Gastrocnemius medialis (tissue), 4 donors: ENCODE data around the gene DENND2D. TPM values are rescaled to one million over a fixed set of nuclear protein-coding genes. Genes with fewer than 3 reads are reported as not detected.

Source experiments
- ATAC-seq, 2 donors: fragments of 150-250 bp; one replicate each; pipeline ENCODE4 v1.9.1; 2016
- DNase-seq, 2 donors: peaks; one replicate each; pipeline ENCODE4 v3.0.0-alpha.2; 2019
- H3K27ac ChIP-seq, 4 donors: fragments of 200-600 bp; sonication (generic); 1 replicate in 1 of 4; 2 replicates in 3 of 4; pipeline ENCODE4 v1.5.1; 2016 to 2018; ENCODE audit warnings: mild to moderate bottlenecking in 2 of 4, moderate library complexity in 1 of 4
- H3K27me3 ChIP-seq, 3 donors: fragments of 200-600 bp; sonication (generic) in 2 of 3; 1 replicate in 1 of 3; 2 replicates in 2 of 3; pipeline versions ENCODE4 v1.5.1 to v1.6.0; 2016 to 2019; ENCODE audit warnings: mild to moderate bottlenecking in 1 of 3, moderate library complexity in 1 of 3
- H3K36me3 ChIP-seq, 2 donors: fragments of 200-600 bp; sonication (generic) in 1 of 2; one replicate each; pipeline ENCODE4 v1.5.1; 2017 to 2018
- H3K4me1 ChIP-seq, 2 donors: fragments of 200-600 bp; sonication (generic) in 1 of 2; one replicate each; pipeline ENCODE4 v1.5.1; 2016 to 2017; ENCODE audit warnings: mild to moderate bottlenecking in 2 of 2
- H3K4me3 ChIP-seq, 4 donors: fragments of 200-600 bp; sonication (generic) in 3 of 4; 1 replicate in 1 of 4; 2 replicates in 3 of 4; pipeline ENCODE4 v1.5.1; 2016 to 2019; ENCODE audit warnings: mild to moderate bottlenecking in 2 of 4
- H3K9me3 ChIP-seq, 3 donors: fragments of 200-600 bp; sonication (generic) in 2 of 3; 1 replicate in 1 of 3; 2 replicates in 2 of 3; pipeline ENCODE4 v1.5.1; 2016 to 2019
- CTCF ChIP-seq, 5 experiments: fragments of 450-650 bp in 3 of 5; fragments of 200-600 bp in 2 of 5; sonication (generic) in 2 of 5; IDR thresholded peaks in 4 of 5; conservative IDR thresholded peaks in 1 of 5; 1 replicate in 4 of 5; 2 replicates in 1 of 5; pipeline ENCODE4 v1.5.1; 2016 to 2019; ENCODE audit warnings: antibody characterized with exemption in 5 of 5, mild to moderate bottlenecking in 3 of 5, moderate library complexity in 3 of 5
- POLR2A ChIP-seq, 2 donors: fragments of 450-650 bp; IDR thresholded peaks; one replicate each; pipeline ENCODE4 v1.6.1; 2017; ENCODE audit warnings: antibody characterized with exemption in 2 of 2, mild to moderate bottlenecking in 2 of 2, moderate library complexity in 2 of 2
- in situ Hi-C, 4 donors: fragments of 200-750 bp; cut with MboI; loops; one replicate each; pipeline versions ENCODE4 v1.15.0 to v1.8.0; 2017; ENCODE audit warnings: low sequenced_read_pairs in 4 of 4
- intact Hi-C: fragments of 100-400 bp; cut with DNase I; formaldehyde crosslinking; loops from one replicate; pipeline ENCODE4 v1.15.1; 2023; ENCODE audit warnings: low total_unique reads
- total RNA-seq, 4 donors: library from RNA; depleted of rRNA; stranded (reverse); fragments of >200 nt; gene quantifications; one replicate each; pipeline versions ENCODE4 v1.1.0 to v1.2.3, GENCODE V29; 2016

The DENND2D gene
- total RNA-seq, 4 donors from 2014 or later: 0.19 to 1.2 (median 0.88) TPM

DNA sequence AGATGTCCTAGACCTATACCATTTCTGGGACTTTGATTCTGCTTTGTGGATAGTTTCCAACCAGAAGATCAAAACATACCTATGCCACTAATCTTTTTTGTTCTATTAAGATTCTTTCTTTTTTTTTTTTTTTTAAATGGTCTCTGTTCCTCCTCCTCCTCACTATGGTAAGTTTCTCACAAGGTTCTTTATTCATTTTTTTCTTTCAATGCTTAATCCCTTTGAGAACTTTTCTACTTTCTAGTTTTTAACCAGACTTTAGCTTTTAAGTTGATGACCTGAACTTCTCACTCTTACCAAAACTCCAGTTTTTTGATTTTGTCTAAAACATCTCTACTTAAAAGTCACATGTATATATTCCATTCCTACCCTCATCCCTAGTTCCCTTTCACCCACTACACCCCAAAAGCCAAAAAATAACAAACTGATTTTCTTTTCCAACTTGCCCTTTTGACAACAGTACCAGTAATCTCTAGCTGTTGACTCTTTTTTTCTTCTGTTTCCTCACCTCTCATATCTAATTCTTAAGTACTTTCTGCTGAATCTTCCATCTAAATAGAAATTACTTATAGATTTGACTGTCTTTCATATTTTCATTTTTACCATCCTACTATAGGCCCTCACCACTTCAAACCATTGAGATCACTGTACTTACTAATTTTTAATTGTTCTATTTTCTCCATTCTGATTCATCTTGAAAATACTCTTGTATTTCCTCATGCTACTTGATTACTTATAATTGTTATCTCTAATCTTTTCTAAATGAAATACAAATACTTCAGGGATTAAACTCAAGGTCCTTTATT is 54.3 kb downstream of the DENND2D start:
- Histone ChIP-seq H3K9me3 (no peaks in the 10 kb centered on the region), H3K27me3 (no peaks in the 10 kb centered on the region), H3K4me1 (peaks cover 18 to 24% of the 10 kb centered on the region in 2 donors), H3K36me3 (peaks cover 0 to 25% of the 10 kb centered on the region in 2 donors), H3K27ac (no peak overlapping the region), H3K4me3 (no peak overlapping the region)
- DNase-seq: no peak
- no peak for TF ChIP-seq POLR2A (IDR thresholded peaks at IDR 0.05)
- TF ChIP-seq CTCF (IDR thresholded peaks at IDR 0.05 in 4 of 5, conservative IDR thresholded peaks at IDR 0.05 in 1 of 5): no peak
- intact Hi-C loops (loop anchor here (10.0 kb wide), 1 partner anchor 619 kb away; no protein-coding TSS in a partner anchor), in situ Hi-C loops (loop anchor here in 2 of 4 donors (25.0 kb wide), 1 partner anchor 616 kb away; the partner anchor contains the start of gene DDX20 (in 2 of the 2))
- no peak for ATAC-seq

- Histone ChIP-seq H3K4me3 (no peak overlapping the region), H3K4me1 (peaks cover 23 to 30% of the 10 kb centered on the region in 2 donors), H3K27ac (no peak overlapping the region), H3K9me3 (no peaks in the 10 kb centered on the region), H3K36me3 (peaks cover 0 to 25% of the 10 kb centered on the region in 2 donors), H3K27me3 (no peaks in the 10 kb centered on the region)
- intact Hi-C loops: loop anchor here (10.0 kb wide), 1 partner anchor 619 kb away; no protein-coding TSS in a partner anchor
- no peak for TF ChIP-seq CTCF (IDR thresholded peaks at IDR 0.05 in 4 of 5, conservative IDR thresholded peaks at IDR 0.05 in 1 of 5)
- no peak for TF ChIP-seq POLR2A (IDR thresholded peaks at IDR 0.05)
- ATAC-seq (no peak), DNase-seq (no peak)
- in situ Hi-C loops: loop anchor here in 2 of 4 donors (25.0 kb wide), 1 partner anchor 617 kb away; the partner anchor contains the start of gene DDX20 (in 2 of the 2)
These were observed 54.9 kb downstream of the DENND2D start for GRCh38 chr1:111145542-111145941.

- Histone ChIP-seq H3K4me3 (no peak overlapping the region), H3K27me3 (no peaks in the 10 kb centered on the region), H3K36me3 (no peaks in the 10 kb centered on the region), H3K9me3 (no peaks in the 10 kb centered on the region), H3K27ac (peak overlapping the region in 1 of 4 donors; percentile 22), H3K4me1 (peaks cover 28 to 42% of the 10 kb centered on the region in 2 donors)
- TF ChIP-seq CTCF (IDR thresholded peaks at IDR 0.05 in 4 of 5, conservative IDR thresholded peaks at IDR 0.05 in 1 of 5) (no peak), POLR2A (IDR thresholded peaks at IDR 0.05) (no peak)
- DNase-seq (no peak), ATAC-seq (no peak)
- in situ Hi-C loops (loop anchor here in 2 of 4 donors (25.0 kb wide), 1 partner anchor 620 kb away; the partner anchor contains the start of gene DDX20 (in 2 of the 2)), intact Hi-C loops (loop anchor here (5.0 to 10.0 kb wide), 3 partner anchors 180 to 622 kb away; partner anchors contain the start of genes ATP5PB, LRIF1 and WDR77)
These were observed 58.0 kb downstream of the DENND2D start for GRCh38 chr1:111142356-111142975.

DNA sequence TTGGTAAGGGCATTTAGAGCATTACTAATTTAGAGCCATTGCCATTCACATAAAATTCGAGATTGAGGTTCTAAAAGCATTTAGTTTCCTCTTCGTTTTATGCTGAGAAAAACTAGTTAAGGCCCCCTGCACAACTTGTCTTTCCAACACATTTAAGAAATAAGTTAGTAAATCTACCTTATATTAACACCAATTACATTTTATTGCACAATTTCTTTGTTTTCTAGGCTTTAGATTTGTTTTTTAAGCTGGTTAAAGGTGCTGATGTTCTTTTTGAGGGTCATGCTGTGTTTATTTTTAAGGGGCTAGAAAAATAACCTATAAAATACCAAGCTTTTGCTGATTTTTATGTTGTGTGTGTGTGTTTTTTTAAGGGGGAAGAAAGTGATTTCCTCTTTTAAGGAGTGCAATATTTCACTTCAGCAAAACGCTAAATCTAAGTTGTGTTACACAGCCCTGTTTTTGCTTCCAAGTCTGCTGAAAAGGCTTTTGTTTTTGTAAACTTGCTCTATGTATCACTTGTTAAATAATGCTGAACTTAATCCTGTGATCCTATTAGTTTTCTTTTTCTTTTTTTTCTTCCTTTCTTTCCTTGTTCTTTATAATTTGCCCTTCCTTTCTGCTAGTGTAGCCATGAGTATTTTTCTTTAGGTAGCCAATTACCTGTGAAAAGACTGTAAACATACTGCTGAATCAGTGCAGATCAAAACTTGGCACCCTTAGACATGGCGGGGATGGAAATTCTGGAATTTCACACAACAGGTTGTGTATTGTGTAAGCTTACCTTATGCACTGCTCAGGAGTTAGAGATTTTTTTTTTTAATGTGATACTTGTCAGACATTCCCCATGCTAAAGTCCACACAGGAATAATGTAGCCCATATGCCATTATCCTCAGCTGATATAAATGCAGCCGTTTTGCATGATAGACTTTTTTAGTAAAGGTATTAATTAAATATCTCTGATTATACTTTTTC is 58.9 kb downstream of the DENND2D start:
- Histone ChIP-seq H3K27me3 (no peaks in the 10 kb centered on the region), H3K4me3 (peak overlapping the region in 3 of 4 donors; percentile 92 to 99 (median 95)), H3K9me3 (no peaks in the 10 kb centered on the region), H3K36me3 (no peaks in the 10 kb centered on the region), H3K27ac (peak overlapping the region in 3 of 4 donors; percentile 94 to 97 (median 95)), H3K4me1 (peaks cover 28 to 42% of the 10 kb centered on the region in 2 donors)
- ATAC-seq (no peak), DNase-seq (no peak)
- intact Hi-C loops (loop anchor here (5.0 to 10.0 kb wide), 3 partner anchors 179 to 623 kb away; partner anchors contain the start of genes ATP5PB, LRIF1 and WDR77), in situ Hi-C loops (loop anchor here in 2 of 4 donors (25.0 kb wide), 1 partner anchor 621 kb away; the partner anchor contains the start of gene DDX20 (in 2 of the 2))
- TF ChIP-seq CTCF (IDR thresholded peaks at IDR 0.05 in 4 of 5, conservative IDR thresholded peaks at IDR 0.05 in 1 of 5) (no peak), POLR2A (IDR thresholded peaks at IDR 0.05) (no peak)
